GM19463 (cell line): Measurements from ENCODE around the gene IL21R.

Experiments used
- ATAC-seq: cut with Tn5 transposase; IDR thresholded peaks from one replicate; pipeline ENCODE4 v1.9.1; 2021; ENCODE audit warnings: mild to moderate bottlenecking, moderate library complexity; ENCODE audit not compliant: unreplicated experiment

IL21R gene

DNA sequence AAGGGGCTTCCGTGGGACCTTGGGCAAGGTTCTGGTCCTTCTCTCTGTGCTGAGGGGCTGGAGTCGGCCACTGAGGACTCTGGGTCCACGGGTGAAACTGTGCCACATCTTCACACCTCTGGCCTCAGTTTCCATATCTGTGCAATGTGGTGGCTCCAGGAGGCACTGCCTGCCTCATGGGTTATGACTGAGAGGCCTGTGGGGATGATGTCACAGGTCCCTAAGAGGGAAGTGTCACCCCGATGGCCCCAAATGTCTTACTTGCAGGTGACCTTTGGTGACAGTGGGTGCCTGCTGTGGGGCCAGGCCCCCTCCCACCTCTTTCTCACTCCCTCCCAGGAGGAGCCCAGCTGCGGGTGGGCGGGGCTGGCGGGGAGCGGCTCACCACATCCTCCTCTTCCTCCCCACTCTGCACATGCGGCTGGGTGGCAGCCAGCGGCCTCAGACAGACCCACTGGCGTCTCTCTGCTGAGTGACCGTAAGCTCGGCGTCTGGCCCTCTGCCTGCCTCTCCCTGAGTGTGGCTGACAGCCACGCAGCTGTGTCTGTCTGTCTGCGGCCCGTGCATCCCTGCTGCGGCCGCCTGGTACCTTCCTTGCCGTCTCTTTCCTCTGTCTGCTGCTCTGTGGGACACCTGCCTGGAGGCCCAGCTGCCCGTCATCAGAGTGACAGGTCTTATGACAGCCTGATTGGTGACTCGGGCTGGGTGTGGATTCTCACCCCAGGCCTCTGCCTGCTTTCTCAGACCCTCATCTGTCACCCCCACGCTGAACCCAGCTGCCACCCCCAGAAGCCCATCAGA is at the start of gene IL21R:
TSS of gene IL21R (plus strand) at position 407 of the 801 bp plus-strand sequence. CDS start 27,898 bp downstream, outside the sequence.
- ATAC-seq: peak; percentile 57

GRCh38 chr16:27353853-27354252 is 48.1 kb upstream of the IL21R start:
- ATAC-seq: no peak

- ATAC-seq: no peak
Observed at GRCh38 chr16:27355610-27356009, 46.4 kb upstream of the IL21R start.

- ATAC-seq: no peak
Observed at GRCh38 chr16:27356794-27357193, 45.2 kb upstream of the IL21R start.

GRCh38 chr16:27359051-27359450 is 42.9 kb upstream of the IL21R start:
- ATAC-seq: no peak

DNA sequence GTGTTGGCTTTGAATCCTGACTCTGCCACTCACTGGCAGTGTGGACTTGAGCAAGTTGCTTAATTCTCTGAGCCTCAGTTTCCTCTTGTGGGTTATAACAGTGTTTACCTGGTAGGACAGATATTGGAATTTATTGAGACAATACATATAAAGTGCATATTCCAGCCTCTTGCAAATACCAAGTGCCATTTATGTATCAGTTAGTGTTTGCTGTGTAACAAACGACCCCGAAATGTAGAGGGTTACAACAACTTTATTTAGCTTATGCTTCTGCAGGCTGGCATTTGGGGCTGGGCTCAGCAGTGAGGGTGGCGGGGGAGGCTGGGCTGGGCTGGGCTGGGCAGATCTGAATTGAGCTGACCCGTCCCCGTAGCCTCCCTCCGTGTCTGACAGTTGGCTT is 42.4 kb upstream of the IL21R start:
- ATAC-seq: no peak

GRCh38 chr16:27361987-27362386 is 40.0 kb upstream of the IL21R start:
- ATAC-seq: no peak

DNA sequence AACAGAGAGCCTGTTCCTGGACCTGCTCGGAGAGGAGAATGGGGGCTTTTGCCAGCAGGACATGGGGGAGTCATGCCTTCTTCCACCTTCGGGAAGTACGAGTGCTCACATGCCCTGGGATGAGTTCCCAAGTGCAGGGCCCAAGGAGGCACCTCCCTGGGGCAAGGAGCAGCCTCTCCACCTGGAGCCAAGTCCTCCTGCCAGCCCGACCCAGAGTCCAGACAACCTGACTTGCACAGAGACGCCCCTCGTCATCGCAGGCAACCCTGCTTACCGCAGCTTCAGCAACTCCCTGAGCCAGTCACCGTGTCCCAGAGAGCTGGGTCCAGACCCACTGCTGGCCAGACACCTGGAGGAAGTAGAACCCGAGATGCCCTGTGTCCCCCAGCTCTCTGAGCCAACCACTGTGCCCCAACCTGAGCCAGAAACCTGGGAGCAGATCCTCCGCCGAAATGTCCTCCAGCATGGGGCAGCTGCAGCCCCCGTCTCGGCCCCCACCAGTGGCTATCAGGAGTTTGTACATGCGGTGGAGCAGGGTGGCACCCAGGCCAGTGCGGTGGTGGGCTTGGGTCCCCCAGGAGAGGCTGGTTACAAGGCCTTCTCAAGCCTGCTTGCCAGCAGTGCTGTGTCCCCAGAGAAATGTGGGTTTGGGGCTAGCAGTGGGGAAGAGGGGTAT is 39.3 kb upstream of the IL21R start:
- no peak for ATAC-seq

DNA sequence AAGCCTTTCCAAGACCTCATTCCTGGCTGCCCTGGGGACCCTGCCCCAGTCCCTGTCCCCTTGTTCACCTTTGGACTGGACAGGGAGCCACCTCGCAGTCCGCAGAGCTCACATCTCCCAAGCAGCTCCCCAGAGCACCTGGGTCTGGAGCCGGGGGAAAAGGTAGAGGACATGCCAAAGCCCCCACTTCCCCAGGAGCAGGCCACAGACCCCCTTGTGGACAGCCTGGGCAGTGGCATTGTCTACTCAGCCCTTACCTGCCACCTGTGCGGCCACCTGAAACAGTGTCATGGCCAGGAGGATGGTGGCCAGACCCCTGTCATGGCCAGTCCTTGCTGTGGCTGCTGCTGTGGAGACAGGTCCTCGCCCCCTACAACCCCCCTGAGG is 38.7 kb upstream of the IL21R start:
- no peak for ATAC-seq

GRCh38 chr16:27363797-27364196 is 38.2 kb upstream of the IL21R start:
- no peak for ATAC-seq

DNA sequence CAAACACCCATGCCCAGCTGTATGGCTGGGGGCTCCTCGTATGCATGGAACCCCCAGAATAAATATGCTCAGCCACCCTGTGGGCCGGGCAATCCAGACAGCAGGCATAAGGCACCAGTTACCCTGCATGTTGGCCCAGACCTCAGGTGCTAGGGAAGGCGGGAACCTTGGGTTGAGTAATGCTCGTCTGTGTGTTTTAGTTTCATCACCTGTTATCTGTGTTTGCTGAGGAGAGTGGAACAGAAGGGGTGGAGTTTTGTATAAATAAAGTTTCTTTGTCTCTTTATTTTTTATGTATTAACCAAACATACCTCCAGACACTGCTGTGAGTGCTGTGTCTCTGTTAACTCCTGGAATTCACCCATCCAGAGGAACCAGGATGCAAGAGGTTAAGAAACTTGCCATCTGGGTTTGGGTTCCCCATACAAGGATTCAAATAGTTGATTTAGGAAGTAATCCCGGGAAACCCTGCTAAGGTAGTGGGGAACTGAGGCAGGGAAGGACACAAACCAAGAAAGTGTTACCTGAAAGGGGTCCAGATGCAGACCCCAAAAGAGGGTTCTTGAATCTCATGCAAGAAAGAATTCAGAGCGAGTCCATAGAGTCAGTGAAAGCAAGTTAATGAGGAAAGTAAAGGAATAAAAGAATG is 37.4 kb upstream of the IL21R start:
- no peak for ATAC-seq

- ATAC-seq: no peak
Observed at GRCh38 chr16:27365142-27366089, 36.6 kb upstream of the IL21R start.

DNA sequence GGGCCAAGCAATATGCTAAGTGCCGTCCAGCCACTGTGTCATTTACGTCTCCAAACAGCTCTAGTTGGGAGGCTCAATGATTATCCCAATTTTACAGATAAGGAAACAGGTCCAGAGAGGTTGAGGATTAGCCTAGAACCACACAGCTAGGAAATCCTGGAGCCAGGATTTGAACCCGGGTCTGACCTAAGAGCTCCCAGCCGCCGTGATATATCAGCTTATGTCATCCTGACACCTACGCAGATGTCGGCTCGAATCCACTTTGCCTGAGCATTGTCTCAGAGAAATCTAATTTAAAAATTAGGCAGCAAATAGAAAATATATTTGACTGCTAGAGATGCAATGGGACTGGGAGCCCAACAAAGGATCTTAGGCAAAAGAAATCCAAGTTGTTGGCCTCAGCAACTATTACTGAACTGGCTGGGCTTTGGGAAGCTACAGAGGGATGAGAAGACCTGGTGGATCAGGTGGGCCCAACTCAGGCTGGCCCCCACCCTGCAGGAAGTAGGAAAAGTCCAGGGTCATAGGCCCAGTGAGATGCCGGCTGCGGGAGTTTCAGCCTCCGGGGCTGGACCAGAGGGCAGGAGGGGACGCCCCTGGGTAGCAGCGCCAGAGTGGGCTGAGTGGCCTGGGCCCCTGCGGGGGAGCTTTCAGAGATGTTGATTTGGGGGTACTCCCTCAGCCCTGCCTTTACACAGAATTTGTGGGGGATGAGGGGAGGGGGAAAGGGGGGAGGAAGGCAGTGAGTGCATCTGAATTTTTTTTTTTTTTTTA is 35.1 kb upstream of the IL21R start:
- ATAC-seq: peak; percentile 7

GRCh38 chr16:27367461-27368357 is 34.3 kb upstream of the IL21R start:
- peak; percentile 72 for ATAC-seq

GRCh38 chr16:27368358-27368722 is 33.6 kb upstream of the IL21R start:
- ATAC-seq: no peak

DNA sequence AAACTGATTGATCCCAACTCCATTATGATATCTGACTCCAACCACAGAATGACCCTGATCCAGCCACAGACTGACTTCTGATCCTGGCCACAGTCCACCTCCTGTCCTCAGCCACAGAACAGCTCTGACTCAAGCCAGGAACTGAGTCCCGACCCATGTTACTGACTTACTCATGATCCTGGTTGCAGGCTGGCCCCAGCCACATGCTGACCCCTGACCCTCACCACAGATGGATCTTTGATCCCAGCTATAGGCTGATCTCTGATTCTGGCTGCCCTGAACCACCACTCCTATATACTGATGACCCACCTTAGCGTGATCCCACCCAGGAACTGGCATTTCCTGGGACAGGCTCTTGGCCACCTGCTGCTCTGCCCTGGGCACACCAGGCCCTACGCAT is 32.2 kb upstream of the IL21R start:
- no peak for ATAC-seq

DNA sequence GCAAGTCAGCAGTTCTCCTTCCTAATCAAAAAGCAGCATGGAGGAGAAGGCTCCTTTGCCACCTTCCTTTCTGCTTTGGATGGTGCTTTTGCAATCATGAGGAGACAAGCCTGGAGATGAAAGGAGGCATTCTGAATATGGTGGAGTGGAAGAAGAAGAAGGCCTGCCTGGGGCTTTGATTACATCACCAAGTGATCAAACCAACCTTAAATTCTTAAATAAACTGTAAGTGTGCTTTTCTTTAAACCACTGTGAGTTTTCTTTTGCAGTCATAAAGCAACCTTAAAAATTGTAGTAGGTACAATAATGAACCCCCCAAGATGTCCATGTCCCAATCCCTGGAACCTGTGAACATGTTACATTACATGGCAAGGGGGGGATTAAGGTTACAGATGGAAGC is 31.7 kb upstream of the IL21R start:
- no peak for ATAC-seq

DNA sequence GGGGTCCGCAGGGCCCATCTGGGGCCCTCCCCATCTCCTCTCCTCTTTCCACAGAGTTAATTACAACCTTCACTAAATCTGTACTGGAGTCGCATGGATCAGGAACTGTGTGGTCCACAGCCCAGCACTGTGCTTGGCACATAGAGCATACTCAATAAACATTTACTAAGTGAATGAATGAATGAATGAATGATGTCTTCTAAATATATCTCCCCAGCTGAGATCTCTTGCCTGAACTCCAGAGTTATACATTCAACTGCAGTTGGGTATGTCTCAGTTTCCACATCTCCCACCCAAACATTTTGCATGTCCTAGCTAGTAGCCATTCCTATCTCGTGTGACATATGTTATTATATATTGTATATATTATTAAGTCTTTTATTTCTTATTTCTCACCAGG is 28.7 kb upstream of the IL21R start:
- ATAC-seq: no peak

GRCh38 chr16:27374221-27374803 is 27.7 kb upstream of the IL21R start:
- peak; percentile 25 for ATAC-seq
